ENCODE measurements around the gene PDE1A. TPM values are rescaled to one million over a fixed set of nuclear protein-coding genes. Genes with fewer than 3 reads are reported as not detected.

The PDE1A gene
- total RNA-seq, 2 donors from 2014 or later: 0.31 TPM; not detected in 1

GRCh38 chr2:182436252-182436651, 9.4 kb upstream of the PDE1A start:
- Mint-ChIP-seq H3K4me1 (no peaks in the 10 kb centered on the region), H3K9me3 (no peaks in the 10 kb centered on the region), H3K36me3 (ENCODE audit: low read depth) (no peaks in the 10 kb centered on the region), H3K27ac (no peak overlapping the region), H3K27me3 (ENCODE audit: insufficient read depth) (no peaks in the 10 kb centered on the region), H3K4me3 (no peak overlapping the region)
- no peak for DNase-seq
- no peaks in the 10 kb centered on the region for H3K36me3 ChIP-seq (ENCODE audit: control insufficient read depth, insufficient read depth, low read length)
- H3K27ac ChIP-seq (ENCODE audit: low read depth, low read length): no peak overlapping the region
- WGBS, 2 experiments (ENCODE audit: insufficient coverage in 1 of 2, insufficient read length in 1 of 2): 89 to 100% methylated on average over 1 of the region's 1 CpG
- H3K4me3 ChIP-seq (ENCODE audit: low read length): no peak overlapping the region
- H3K27me3 ChIP-seq (ENCODE audit: control insufficient read depth, insufficient read depth, low read length, poor library complexity, severe bottlenecking): no peaks in the 10 kb centered on the region
- H3K4me1 ChIP-seq (ENCODE audit: control insufficient read depth, insufficient read depth, low read length): no peaks in the 10 kb centered on the region
- no peak for TF ChIP-seq CTCF (conservative IDR thresholded peaks at IDR 0.05)
- no peak overlapping the region for H3K9ac ChIP-seq (ENCODE audit: extremely low read depth, low read length, poor library complexity, severe bottlenecking)
- no peaks in the 10 kb centered on the region for H3K9me3 ChIP-seq (ENCODE audit: control insufficient read depth, low read length)

- no peaks in the 10 kb centered on the region for H3K4me1 ChIP-seq (ENCODE audit: control insufficient read depth, insufficient read depth, low read length)
- H3K27me3 Mint-ChIP-seq (ENCODE audit: insufficient read depth): no peaks in the 10 kb centered on the region
- no peaks in the 10 kb centered on the region for H3K9me3 Mint-ChIP-seq
- 100% methylated on average over 1 of the region's 1 CpG; no CpG with 5 or more reads in 1 of the 2 experiments for WGBS, 2 experiments (ENCODE audit: insufficient coverage in 1 of 2, insufficient read length in 1 of 2)
- H3K4me3 ChIP-seq (ENCODE audit: low read length): no peak overlapping the region
- H3K9me3 ChIP-seq (ENCODE audit: control insufficient read depth, low read length): no peaks in the 10 kb centered on the region
- no peak for DNase-seq
- H3K27me3 ChIP-seq (ENCODE audit: control insufficient read depth, insufficient read depth, low read length, poor library complexity, severe bottlenecking): no peaks in the 10 kb centered on the region
- TF ChIP-seq CTCF (conservative IDR thresholded peaks at IDR 0.05): no peak
- H3K9ac ChIP-seq (ENCODE audit: extremely low read depth, low read length, poor library complexity, severe bottlenecking): no peak overlapping the region
- H3K27ac ChIP-seq (ENCODE audit: low read depth, low read length): no peak overlapping the region
- H3K27ac Mint-ChIP-seq: no peak overlapping the region
- no peaks in the 10 kb centered on the region for H3K4me1 Mint-ChIP-seq
- no peak overlapping the region for H3K4me3 Mint-ChIP-seq
- H3K36me3 Mint-ChIP-seq (ENCODE audit: low read depth): no peaks in the 10 kb centered on the region
- H3K36me3 ChIP-seq (ENCODE audit: control insufficient read depth, insufficient read depth, low read length): no peaks in the 10 kb centered on the region
Observed at GRCh38 chr2:182435754-182436153, 8.9 kb upstream of the PDE1A start.

GRCh38 chr2:182432051-182432450, 5.2 kb upstream of the PDE1A start:
- TF ChIP-seq CTCF (conservative IDR thresholded peaks at IDR 0.05): no peak
- no peak for DNase-seq
- H3K36me3 ChIP-seq (ENCODE audit: control insufficient read depth, insufficient read depth, low read length): no peaks in the 10 kb centered on the region
- no peak overlapping the region for H3K9ac ChIP-seq (ENCODE audit: extremely low read depth, low read length, poor library complexity, severe bottlenecking)
- H3K4me1 Mint-ChIP-seq: no peaks in the 10 kb centered on the region
- no peaks in the 10 kb centered on the region for H3K27me3 Mint-ChIP-seq (ENCODE audit: insufficient read depth)
- H3K27ac ChIP-seq (ENCODE audit: low read depth, low read length): no peak overlapping the region
- H3K9me3 Mint-ChIP-seq: no peaks in the 10 kb centered on the region
- no peak overlapping the region for H3K4me3 Mint-ChIP-seq
- H3K4me3 ChIP-seq (ENCODE audit: low read length): no peak overlapping the region
- no peak overlapping the region for H3K27ac Mint-ChIP-seq
- 98% methylated on average over 1 of the region's 1 CpG; no CpG with 5 or more reads in 1 of the 2 experiments for WGBS, 2 experiments (ENCODE audit: insufficient coverage in 1 of 2, insufficient read length in 1 of 2)
- H3K4me1 ChIP-seq (ENCODE audit: control insufficient read depth, insufficient read depth, low read length): no peaks in the 10 kb centered on the region
- H3K9me3 ChIP-seq (ENCODE audit: control insufficient read depth, low read length): no peaks in the 10 kb centered on the region
- H3K27me3 ChIP-seq (ENCODE audit: control insufficient read depth, insufficient read depth, low read length, poor library complexity, severe bottlenecking): no peaks in the 10 kb centered on the region
- no peaks in the 10 kb centered on the region for H3K36me3 Mint-ChIP-seq (ENCODE audit: low read depth)
